ENCODE measurements around the gene ELMO1.

- TF ChIP-seq CTCF (IDR thresholded peaks at IDR 0.05 in 8 of 11, conservative IDR thresholded peaks at IDR 0.05 in 3 of 11) (no peak), POLR2A (IDR thresholded peaks at IDR 0.05) (no peak)
These were observed 37.1 kb downstream of the ELMO1 start for GRCh38 chr7:37411444-37412034.

Data from spleen (tissue), 7 donors.